Measurements from ENCODE around the gene GHSR.

Gene GHSR

GRCh38 chr3:172402090-172402489, 46.2 kb downstream of the GHSR start:
- Histone ChIP-seq H3K9me3 (ENCODE audit: control insufficient read depth, insufficient read depth, low read length) (no peaks in the 10 kb centered on the region), H4K20me1 (ENCODE audit: control insufficient read depth, insufficient read depth, low read depth, low read length) (no peaks in the 10 kb centered on the region), H3F3A (ENCODE audit: control insufficient read depth, insufficient read depth) (no peaks in the 10 kb centered on the region), H3K4me2 (ENCODE audit: low read length) (no peak overlapping the region), H3K4me3 (ENCODE audit: low read length) (no peak overlapping the region), H3K79me2 (ENCODE audit: control insufficient read depth, low read length) (no peaks in the 10 kb centered on the region), H3K27me3 (ENCODE audit: control insufficient read depth, low read length) (no peaks in the 10 kb centered on the region), H3K36me3 (ENCODE audit: control insufficient read depth, low read length) (no peaks in the 10 kb centered on the region), H3K9me2 (replicated peaks; ENCODE audit: control insufficient read depth, low read length) (no peaks in the 10 kb centered on the region), H3K4me1 (ENCODE audit: control insufficient read depth, low read length) (no peaks in the 10 kb centered on the region), H3K27ac (ENCODE audit: low read depth, low read length) (no peak overlapping the region)
- TF ChIP-seq CTCF (IDR thresholded peaks at IDR 0.05; ENCODE audit: low read depth, low read length, poor library complexity, severe bottlenecking), result no peak
- TF ChIP-seq EZH2phosphoT487 (IDR thresholded peaks at IDR 0.05; ENCODE audit: borderline replicate concordance, low read length), result no peak

- Histone ChIP-seq H3F3A (ENCODE audit: control insufficient read depth, insufficient read depth) (no peaks in the 10 kb centered on the region), H4K20me1 (ENCODE audit: control insufficient read depth, insufficient read depth, low read depth, low read length) (no peaks in the 10 kb centered on the region), H3K27me3 (ENCODE audit: control insufficient read depth, low read length) (no peaks in the 10 kb centered on the region), H3K9me2 (replicated peaks; ENCODE audit: control insufficient read depth, low read length) (no peaks in the 10 kb centered on the region), H3K9me3 (ENCODE audit: control insufficient read depth, insufficient read depth, low read length) (no peaks in the 10 kb centered on the region), H3K36me3 (ENCODE audit: control insufficient read depth, low read length) (no peaks in the 10 kb centered on the region), H3K4me2 (ENCODE audit: low read length) (no peak overlapping the region), H3K79me2 (ENCODE audit: control insufficient read depth, low read length) (no peaks in the 10 kb centered on the region), H3K4me1 (ENCODE audit: control insufficient read depth, low read length) (no peaks in the 10 kb centered on the region), H3K27ac (ENCODE audit: low read depth, low read length) (no peak overlapping the region), H3K4me3 (ENCODE audit: low read length) (no peak overlapping the region)
- TF ChIP-seq EZH2phosphoT487 (IDR thresholded peaks at IDR 0.05; ENCODE audit: borderline replicate concordance, low read length), result no peak
- no peak for TF ChIP-seq CTCF (IDR thresholded peaks at IDR 0.05; ENCODE audit: low read depth, low read length, poor library complexity, severe bottlenecking)
Measured at GRCh38 chr3:172398484-172398883, 49.8 kb downstream of the GHSR start.

DNA sequence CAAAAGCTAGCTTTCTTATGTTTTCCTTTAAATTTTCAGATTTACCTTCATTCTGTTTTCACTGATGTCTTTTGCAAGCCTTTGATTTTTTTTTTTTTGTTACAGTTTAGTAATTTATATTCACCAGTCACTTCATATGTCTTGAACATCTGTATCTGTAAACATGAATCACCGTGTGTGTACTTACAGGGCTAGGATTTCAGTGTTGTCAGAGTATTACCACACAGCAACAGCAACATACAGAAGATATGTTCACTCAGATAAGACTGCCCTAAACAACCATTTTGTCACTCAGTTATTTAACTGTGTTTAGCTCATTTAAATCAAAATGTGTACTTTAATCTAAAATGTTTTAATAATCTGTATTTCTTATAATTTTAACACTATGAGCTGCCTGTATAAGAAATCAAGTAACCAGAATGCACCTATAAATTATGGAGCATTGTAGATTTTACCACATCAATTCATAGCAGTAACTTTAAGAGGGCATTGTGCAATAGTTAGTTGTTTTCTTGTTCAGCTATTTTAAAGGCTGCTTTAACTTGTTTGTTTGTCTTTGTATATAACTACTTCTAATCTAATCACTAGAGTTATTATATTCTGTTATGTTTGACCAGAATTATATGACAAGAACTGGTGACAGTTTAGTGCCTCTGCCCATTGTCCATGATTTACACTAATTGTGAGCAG, 50.4 kb downstream of the GHSR start:
- Histone ChIP-seq H4K20me1 (ENCODE audit: control insufficient read depth, insufficient read depth, low read depth, low read length) (no peaks in the 10 kb centered on the region), H3K4me2 (ENCODE audit: low read length) (no peak overlapping the region), H3K27ac (ENCODE audit: low read depth, low read length) (no peak overlapping the region), H3K36me3 (ENCODE audit: control insufficient read depth, low read length) (no peaks in the 10 kb centered on the region), H3K79me2 (ENCODE audit: control insufficient read depth, low read length) (no peaks in the 10 kb centered on the region), H3K9me3 (ENCODE audit: control insufficient read depth, insufficient read depth, low read length) (no peaks in the 10 kb centered on the region), H3K27me3 (ENCODE audit: control insufficient read depth, low read length) (no peaks in the 10 kb centered on the region), H3K4me1 (ENCODE audit: control insufficient read depth, low read length) (no peaks in the 10 kb centered on the region), H3F3A (ENCODE audit: control insufficient read depth, insufficient read depth) (no peaks in the 10 kb centered on the region), H3K4me3 (ENCODE audit: low read length) (no peak overlapping the region), H3K9me2 (replicated peaks; ENCODE audit: control insufficient read depth, low read length) (no peaks in the 10 kb centered on the region)
- no peak for TF ChIP-seq EZH2phosphoT487 (IDR thresholded peaks at IDR 0.05; ENCODE audit: borderline replicate concordance, low read length)

DNA sequence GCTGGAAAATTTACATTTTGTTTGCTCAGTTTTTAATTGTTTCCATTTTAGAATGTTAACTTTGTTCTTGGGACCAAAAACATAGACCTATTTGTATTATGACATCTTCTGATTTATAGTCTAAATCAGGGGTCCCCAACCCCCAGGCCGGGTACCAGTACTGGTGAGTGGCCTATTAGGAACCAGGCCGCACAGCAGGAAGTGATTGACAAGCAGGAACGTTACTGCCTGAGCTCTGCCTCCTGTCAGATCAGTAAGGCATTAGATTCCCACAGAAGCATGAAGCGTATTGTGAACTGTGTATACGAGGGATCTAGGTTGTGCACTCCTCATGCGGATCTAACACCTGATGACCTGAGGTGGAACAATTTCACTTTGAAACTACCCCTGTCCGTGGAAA, 51.9 kb downstream of the GHSR start:
- Histone ChIP-seq H3K27ac (ENCODE audit: low read depth, low read length) (no peak overlapping the region), H3K36me3 (ENCODE audit: control insufficient read depth, low read length) (no peaks in the 10 kb centered on the region), H3K4me2 (ENCODE audit: low read length) (no peak overlapping the region)

More for the DNA sequence above, 51.9 kb downstream of the GHSR start:
- TF ChIP-seq CTCF (IDR thresholded peaks at IDR 0.05; ENCODE audit: low read depth, low read length, poor library complexity, severe bottlenecking) (no peak), EZH2phosphoT487 (IDR thresholded peaks at IDR 0.05; ENCODE audit: borderline replicate concordance, low read length) (no peak)
- H4K20me1 ChIP-seq (ENCODE audit: control insufficient read depth, insufficient read depth, low read depth, low read length), result no peaks in the 10 kb centered on the region
- H3K9me3 ChIP-seq (ENCODE audit: control insufficient read depth, insufficient read depth, low read length), result no peaks in the 10 kb centered on the region
- H3K79me2 ChIP-seq (ENCODE audit: control insufficient read depth, low read length), result no peaks in the 10 kb centered on the region
- H3K4me3 ChIP-seq (ENCODE audit: low read length), result no peak overlapping the region
- no peaks in the 10 kb centered on the region for H3K9me2 ChIP-seq (replicated peaks; ENCODE audit: control insufficient read depth, low read length)
- no peaks in the 10 kb centered on the region for H3F3A ChIP-seq (ENCODE audit: control insufficient read depth, insufficient read depth)
- H3K27me3 ChIP-seq (ENCODE audit: control insufficient read depth, low read length), result no peaks in the 10 kb centered on the region
- no peaks in the 10 kb centered on the region for H3K4me1 ChIP-seq (ENCODE audit: control insufficient read depth, low read length)

Measured in DOHH2 (cell line).